K562 (cell line): Measurements from ENCODE around the gene CNTN5. TPM values are rescaled to one million over a fixed set of nuclear protein-coding genes. Genes with fewer than 3 reads are reported as not detected.

Experiments used
- ATAC-seq: fragments of 200-7000 bp; cut with Tn5 transposase; 3 replicates; pipeline ENCODE4 v1.9.1; 2020; ENCODE audit warnings: moderate library complexity
- BruUV-seq: library from RNA; stranded (reverse); fragments of 400-500 nt; replicated peaks from 2 replicates; lab custom pipeline; 2021; lab: Mats Ljungman, UMichigan
- CTCF ChIA-PET: fragments of 300-600 bp; formaldehyde crosslinking; extraction: SDS; loops from one replicate; lab custom pipeline; 2021; ENCODE audit warnings: low intra/inter-chr PET ratio; lab: Yijun Ruan, JAX
- POLR2A ChIA-PET: fragments of 300-600, 350-650 bp; sonication (Branson Sonifier 250); formaldehyde crosslinking; extraction: SDS; loops from one replicate; lab custom pipeline; 2021; ENCODE audit warnings: antibody characterized with exemption, inconsistent platforms; lab: Yijun Ruan, JAX
- DNase-seq, 4 experiments: peaks; one replicate each; pipeline versions ENCODE4 v3.0.0 to v3.0.0-alpha.2; 2011 to 2018; ENCODE audit warnings: low spot score in 3 of 4, mixed read lengths in 3 of 4; ENCODE audit errors: extremely low read depth in 1 of 4
- FAIRE-seq: peaks from 2 replicates; lab custom pipeline; 2011; peaks lifted over from hg19 to GRCh38; lab: Jason Lieb, UNC
- H2AFZ ChIP-seq: 2 replicates; pipeline ENCODE4 v1.6.0; 2011; ENCODE audit warnings: low read depth, low read length, control low read depth, inconsistent platforms
- H3K27ac ChIP-seq: fragments of 200-600 bp; 3 replicates; pipeline ENCODE4 v1.8.0; 2011; ENCODE audit warnings: low read depth, mild to moderate bottlenecking, control low read depth, inconsistent platforms, low read length, moderate library complexity, mixed read lengths; ENCODE audit errors: extremely low read depth
- H3K27me3 ChIP-seq, 2 experiments: fragments of 300-600 bp in 1 of 2; 2 replicates in 1 of 2; 3 replicates in 1 of 2; pipeline versions ENCODE4 v1.6.0 to v1.8.0; 2011; ENCODE audit warnings: inconsistent platforms in 2 of 2, low read length in 2 of 2, mild to moderate bottlenecking in 1 of 2, mixed read lengths in 1 of 2, moderate library complexity in 1 of 2; ENCODE audit not compliant: control insufficient read depth in 2 of 2, insufficient read depth in 2 of 2
- H3K36me3 ChIP-seq: fragments of 300-600 bp; 3 replicates; pipeline ENCODE4 v1.8.0; 2011; ENCODE audit warnings: mild to moderate bottlenecking, low read length, inconsistent platforms; ENCODE audit not compliant: control insufficient read depth, insufficient read depth
- H3K4me1 ChIP-seq, 2 experiments: fragments of 200-600 bp in 1 of 2; replicated peaks in 1 of 2; 2 replicates in 1 of 2; 3 replicates in 1 of 2; pipeline versions ENCODE4 v1.5.1 to v1.8.0; 2011; ENCODE audit warnings: inconsistent platforms in 2 of 2, low read length in 2 of 2, mild to moderate bottlenecking in 1 of 2, mixed read lengths in 1 of 2, moderate library complexity in 1 of 2; ENCODE audit not compliant: control insufficient read depth in 2 of 2, insufficient read depth in 2 of 2
- H3K4me2 ChIP-seq: 2 replicates; pipeline ENCODE4 v1.6.1; 2011; ENCODE audit warnings: low read length, control low read depth, inconsistent platforms, mixed read lengths; ENCODE audit not compliant: insufficient read depth
- H3K4me3 ChIP-seq: fragments of 200-600 bp; sonication (generic), shearing (Covaris generic); 2 replicates; pipeline ENCODE4 v1.5.1; 2016; ENCODE audit warnings: control low read depth, inconsistent platforms
- H3K79me2 ChIP-seq: fragments of 200-600 bp; 3 replicates; pipeline ENCODE4 v1.8.0; 2011; ENCODE audit warnings: low read length, inconsistent platforms; ENCODE audit not compliant: control insufficient read depth, insufficient read depth
- H3K9ac ChIP-seq, 2 experiments: 2 replicates each; pipeline versions ENCODE4 v1.6.0 to v1.6.1; 2011; ENCODE audit warnings: low read depth in 2 of 2, low read length in 2 of 2, control low read depth in 1 of 2, inconsistent platforms in 1 of 2, mild to moderate bottlenecking in 1 of 2, mixed read lengths in 1 of 2; ENCODE audit not compliant: insufficient read depth in 1 of 2
- H3K9me1 ChIP-seq: one replicate; pipeline ENCODE4 v1.6.0; 2011; ENCODE audit warnings: inconsistent platforms, mild to moderate bottlenecking, low read length, moderate library complexity; ENCODE audit not compliant: control insufficient read depth, insufficient read depth
- H3K9me3 ChIP-seq: replicated peaks from 2 replicates; pipeline ENCODE4 v1.5.1; 2011; ENCODE audit warnings: low read depth, low read length, inconsistent platforms; ENCODE audit not compliant: control insufficient read depth, insufficient read depth
- H4K20me1 ChIP-seq: replicated peaks from 2 replicates; pipeline ENCODE4 v1.6.1; 2011; ENCODE audit warnings: low read length, inconsistent platforms, mixed read lengths; ENCODE audit not compliant: control insufficient read depth, insufficient read depth
- C11orf30 ChIP-seq: fragments of 450-650 bp; IDR thresholded peaks from 2 replicates; pipeline ENCODE4 v1.6.1; 2016; ENCODE audit warnings: low read depth, mild to moderate bottlenecking
- CBX2 ChIP-seq: fragments of 200-600 bp; sonication (generic); IDR thresholded peaks from one replicate; pipeline ENCODE4 v1.6.1; 2012; ENCODE audit warnings: mild to moderate bottlenecking, low read length, inconsistent platforms; ENCODE audit not compliant: insufficient read depth, poor library complexity, severe bottlenecking
- FOXO4 ChIP-seq: fragments of 450-650 bp; formaldehyde crosslinking; IDR thresholded peaks from 2 replicates; pipeline ENCODE4 v1.4.0; 2020; ENCODE audit warnings: mild to moderate bottlenecking, moderate library complexity
- HNRNPLL ChIP-seq: fragments of 200-400 bp; formaldehyde crosslinking; IDR thresholded peaks from 2 replicates; pipeline ENCODE4 v1.6.1; 2017; ENCODE audit warnings: low read length, low read depth, mild to moderate bottlenecking; ENCODE audit not compliant: poor library complexity, severe bottlenecking
- ZKSCAN3 ChIP-seq: fragments of 250-450 bp; sonication (Bioruptor Pico); IDR thresholded peaks from 2 replicates; pipeline ENCODE4 v1.4.0; 2020
- ZNF165 ChIP-seq: fragments of 250-450 bp; sonication (Bioruptor Pico); IDR thresholded peaks from 2 replicates; pipeline ENCODE4 v1.4.0; 2020; ENCODE audit warnings: borderline replicate concordance
- WGBS: fragments of 100-300 bp; shearing (Covaris generic); methylation state at CpG from one replicate; pipeline ENCODE4 v1.1.6; 2016; ENCODE audit warnings: low coverage, mixed read lengths; ENCODE audit not compliant: insufficient coverage; ENCODE audit errors: missing lambda C conversion rate; 5-methylcytosine and 5-hydroxymethylcytosine counted together
- in situ Hi-C: fragments of 300-500 bp; cut with MboI; formaldehyde crosslinking; loops from 4 replicates; pipeline ENCODE4 v1.15.0; 2018; ENCODE audit warnings: inconsistent platforms, mixed read lengths
- intact Hi-C: fragments of 100-400 bp; cut with micrococcal nuclease; formaldehyde crosslinking; loops from 2 replicates; pipeline ENCODE4 v1.14.2; 2022
- polyA plus RNA-seq, 8 experiments: library from polyadenylated mRNA; depleted of rRNA in 4 of 8; stranded (reverse) in 5 of 8; unstranded in 3 of 8; fragments of >200 nt; fragmentation: Nextera tagmentation in 2 of 8; fragmentation: Illumina TruSeq in 1 of 8; extraction: Ambion mirVana in 2 of 8; extraction: Trizol in 1 of 8; gene quantifications; 2 replicates each; pipeline versions ENCODE4 v1.2.1 to v1.2.3, GENCODE V29; 2011 to 2014; ENCODE audit warnings: inconsistent platforms in 1 of 8, missing spikeins in 1 of 8
- total RNA-seq, 7 experiments: library from RNA; depleted of rRNA in 6 of 7; stranded (reverse); fragments of >200 nt in 6 of 7; fragmentation: Illumina TruSeq in 2 of 7; extraction: Trizol in 2 of 7; gene quantifications; 2 replicates each; pipeline versions ENCODE4 v1.2.1 to v1.2.3, GENCODE V29; 2011 to 2021; ENCODE audit warnings: low replicate concordance in 1 of 7
- TF ChIP-seq, protein P1 (sequence below): IDR thresholded peaks from 3 replicates; pipeline ENCODE4 v1.6.1; 2011; ENCODE audit warnings: borderline replicate concordance, mild to moderate bottlenecking; ENCODE audit not compliant: insufficient read length, insufficient read depth

The CNTN5 gene
- total and polyA plus RNA-seq, 9 of the 15 experiments (the other 6 are each of a cell fraction or from before 2014, with no cell fraction given), result 0.03 TPM; not detected in 8

DNA sequence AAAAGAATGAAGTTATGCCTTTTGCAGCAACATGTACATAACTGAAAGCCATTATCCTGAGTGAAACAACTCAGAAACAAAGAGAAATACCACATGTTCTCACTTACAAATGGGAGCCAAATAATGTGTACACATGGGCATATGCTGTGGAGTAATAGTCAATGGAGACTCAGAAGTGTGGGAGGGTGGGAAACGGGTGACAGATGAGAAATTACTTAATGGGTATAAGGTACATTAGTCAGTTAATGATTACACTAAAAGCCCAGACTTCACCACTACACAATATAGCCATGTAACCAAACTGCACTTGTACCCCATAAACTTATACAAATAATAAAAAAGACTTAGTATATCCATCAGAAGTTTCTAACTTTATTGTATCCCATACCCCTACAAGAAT, 992.3 kb downstream of the CNTN5 start:
- FAIRE-seq (no peak), DNase-seq (no peak), ATAC-seq (no peak)
- Histone ChIP-seq H3K79me2 (no peaks in the 10 kb centered on the region), H3K4me3 (no peak overlapping the region), H4K20me1 (no peaks in the 10 kb centered on the region), H3K9me1 (no peaks in the 10 kb centered on the region), H3K9me3 (no peaks in the 10 kb centered on the region), H3K4me1 (no peaks in the 10 kb centered on the region), H3K9ac (no peak overlapping the region), H2AFZ (no peak overlapping the region), H3K27me3 (no peaks in the 10 kb centered on the region), H3K27ac (no peak overlapping the region), H3K36me3 (no peaks in the 10 kb centered on the region), H3K4me2 (no peak overlapping the region)
- POLR2A ChIA-PET, result no interaction called here
- in situ Hi-C loops (no loop called here), intact Hi-C loops (no loop called here)
- no peak for TF ChIP-seq CBX2
- TF ChIP-seq ZNF165 (CRISPR knock-in tag), result no peak
- no peak for TF ChIP-seq C11orf30
- TF ChIP-seq FOXO4, result no peak
- TF ChIP-seq ZKSCAN3 (CRISPR knock-in tag), result no peak
- no peak for TF ChIP-seq HNRNPLL
- TF ChIP-seq, protein P1, sequence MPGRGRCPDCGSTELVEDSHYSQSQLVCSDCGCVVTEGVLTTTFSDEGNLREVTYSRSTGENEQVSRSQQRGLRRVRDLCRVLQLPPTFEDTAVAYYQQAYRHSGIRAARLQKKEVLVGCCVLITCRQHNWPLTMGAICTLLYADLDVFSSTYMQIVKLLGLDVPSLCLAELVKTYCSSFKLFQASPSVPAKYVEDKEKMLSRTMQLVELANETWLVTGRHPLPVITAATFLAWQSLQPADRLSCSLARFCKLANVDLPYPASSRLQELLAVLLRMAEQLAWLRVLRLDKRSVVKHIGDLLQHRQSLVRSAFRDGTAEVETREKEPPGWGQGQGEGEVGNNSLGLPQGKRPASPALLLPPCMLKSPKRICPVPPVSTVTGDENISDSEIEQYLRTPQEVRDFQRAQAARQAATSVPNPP, result no peak
- CTCF ChIA-PET, result no interaction called here
- 0% methylated on average over 1 of the region's 1 CpG for WGBS
- no TSS peak for BruUV-seq
